HG03108 (cell line): ENCODE measurements around the gene DHODH.
"Not testable (repeated sequence)": the region's sequence is repeated elsewhere in the genome, so short reads cannot be mapped to it uniquely, and the experiment has no call there.

Source experiments
- ATAC-seq: cut with Tn5 transposase; IDR thresholded peaks from one replicate; pipeline ENCODE4 v1.9.1; 2021; ENCODE audit warnings: moderate library complexity; ENCODE audit not compliant: unreplicated experiment

The DHODH gene

GRCh38 chr16:72008424-72009216, at the start of gene DHODH:
DHODH (plus strand) TSS chr16:72008744; CDS start chr16:72008765, 21 bp downstream.
- peak; percentile 99 for ATAC-seq

GRCh38 chr16:71961066-71962039, 47.2 kb upstream of the DHODH start:
- ATAC-seq, result no peak

GRCh38 chr16:71963125-71963875, 45.2 kb upstream of the DHODH start:
- ATAC-seq, result no peak

GRCh38 chr16:71965223-71965622, 43.3 kb upstream of the DHODH start:
- no peak for ATAC-seq

GRCh38 chr16:71966932-71967331, 41.6 kb upstream of the DHODH start:
- ATAC-seq, result no peak

- no peak for ATAC-seq
Measured at GRCh38 chr16:71969353-71969752, 39.2 kb upstream of the DHODH start.

GRCh38 chr16:71971571-71971970, 37.0 kb upstream of the DHODH start:
- ATAC-seq, result no peak

GRCh38 chr16:71972356-71972755, 36.2 kb upstream of the DHODH start:
- no peak for ATAC-seq

- no peak for ATAC-seq
Measured at GRCh38 chr16:71973001-71973400, 35.5 kb upstream of the DHODH start.

GRCh38 chr16:71974068-71974818, 34.3 kb upstream of the DHODH start:
- ATAC-seq, result no peak

- ATAC-seq, result no peak
Measured at GRCh38 chr16:71985262-71985974, 23.1 kb upstream of the DHODH start.

GRCh38 chr16:71986131-71986530, 22.4 kb upstream of the DHODH start:
- no peak for ATAC-seq

GRCh38 chr16:71995038-71995437, 13.5 kb upstream of the DHODH start:
- no peak for ATAC-seq

- not testable (repeated sequence) for ATAC-seq
Measured at GRCh38 chr16:71997578-71997977, 11.0 kb upstream of the DHODH start.

GRCh38 chr16:72001180-72001874, 7.2 kb upstream of the DHODH start:
- ATAC-seq, result no peak

- no peak for ATAC-seq
Measured at GRCh38 chr16:72002619-72003018, 5.9 kb upstream of the DHODH start.

- not testable (repeated sequence) for ATAC-seq
Measured at GRCh38 chr16:72008065-72008423, 500 bp upstream of the DHODH start.

GRCh38 chr16:72009779-72010178, 1.2 kb downstream of the DHODH start:
- ATAC-seq, result no peak

GRCh38 chr16:72012607-72013006, 4.1 kb downstream of the DHODH start:
- no peak for ATAC-seq
